CD4-positive, alpha-beta T cell treated with Interleukin-15 for 1 hour (primary cell): ENCODE results near the gene CPS1.

Experiments used
- DNase-seq: peaks from one replicate; pipeline ENCODE4 v3.0.0-alpha.2; 2020

CPS1 gene

GRCh38 chr2:210548031-210548430 is 8.4 kb upstream of the CPS1 start:
- DNase-seq = no peak

GRCh38 chr2:210548878-210549384 is 7.5 kb upstream of the CPS1 start:
- no peak for DNase-seq

- DNase-seq = no peak
These were observed 5.4 kb upstream of the CPS1 start for GRCh38 chr2:210551001-210551400.

GRCh38 chr2:210553373-210553772 is 3.0 kb upstream of the CPS1 start:
- no peak for DNase-seq

GRCh38 chr2:210555555-210555954 is 844 bp upstream of the CPS1 start:
- DNase-seq = no peak

- DNase-seq = no peak
These were observed 1.3 kb downstream of the CPS1 start for GRCh38 chr2:210557721-210558120.

GRCh38 chr2:210558708-210559107 is 2.3 kb downstream of the CPS1 start:
- DNase-seq = no peak

- no peak for DNase-seq
These were observed 2.8 kb downstream of the CPS1 start for GRCh38 chr2:210559182-210559581.

GRCh38 chr2:210561475-210561874 is 5.1 kb downstream of the CPS1 start:
- no peak for DNase-seq

- DNase-seq = no peak
These were observed 5.7 kb downstream of the CPS1 start for GRCh38 chr2:210562091-210562490.

GRCh38 chr2:210562502-210563080 is 6.2 kb downstream of the CPS1 start:
- DNase-seq = no peak

GRCh38 chr2:210567279-210567678 is 10.9 kb downstream of the CPS1 start:
- no peak for DNase-seq

GRCh38 chr2:210568108-210568507 is 11.7 kb downstream of the CPS1 start:
- no peak for DNase-seq

- no peak for DNase-seq
These were observed 21.1 kb downstream of the CPS1 start for GRCh38 chr2:210577263-210578071.

- no peak for DNase-seq
These were observed 28.4 kb downstream of the CPS1 start for GRCh38 chr2:210584834-210585233.

GRCh38 chr2:210586381-210586780 is 30.0 kb downstream of the CPS1 start:
- no peak for DNase-seq

- DNase-seq = no peak
These were observed 35.3 kb downstream of the CPS1 start for GRCh38 chr2:210591663-210592062.

GRCh38 chr2:210592726-210593125 is 36.3 kb downstream of the CPS1 start:
- no peak for DNase-seq

- no peak for DNase-seq
These were observed 36.8 kb downstream of the CPS1 start for GRCh38 chr2:210593166-210593565.

GRCh38 chr2:210598219-210598618 is 41.8 kb downstream of the CPS1 start:
- DNase-seq = no peak

- DNase-seq = no peak
These were observed 43.1 kb downstream of the CPS1 start for GRCh38 chr2:210599476-210599875.

- DNase-seq = no peak
These were observed 48.3 kb downstream of the CPS1 start for GRCh38 chr2:210604666-210605065.

GRCh38 chr2:210606001-210606400 is 49.6 kb downstream of the CPS1 start:
- DNase-seq = no peak

- no peak for DNase-seq
These were observed 55.1 kb downstream of the CPS1 start for GRCh38 chr2:210611466-210611865.

- DNase-seq = no peak
These were observed 59.7 kb downstream of the CPS1 start for GRCh38 chr2:210616074-210616473.
